ENCODE data around the gene FBXL15. TPM values are rescaled to one million over a fixed set of nuclear protein-coding genes. Genes with fewer than 3 reads are reported as not detected.

FBXL15 gene
- total RNA-seq, 1 donor from 2014 or later: 8.7 TPM

GRCh38 chr10:102455893-102456471, 35.3 kb downstream of the FBXL15 start:
- no peak for DNase-seq (ENCODE audit: low spot score)

GRCh38 chr10:102457591-102458150, 37.0 kb downstream of the FBXL15 start:
- no peak for DNase-seq (ENCODE audit: low spot score)

GRCh38 chr10:102458656-102459055, 38.0 kb downstream of the FBXL15 start:
- DNase-seq (ENCODE audit: low spot score): no peak

- DNase-seq (ENCODE audit: low spot score): no peak
Measured at GRCh38 chr10:102460836-102461186, 40.2 kb downstream of the FBXL15 start.

GRCh38 chr10:102461187-102462054, 40.8 kb downstream of the FBXL15 start:
- peak; percentile 91 for DNase-seq (ENCODE audit: low spot score)

GRCh38 chr10:102462512-102463054, 41.9 kb downstream of the FBXL15 start:
- no peak for DNase-seq (ENCODE audit: low spot score)

GRCh38 chr10:102463983-102464382, 43.3 kb downstream of the FBXL15 start:
- DNase-seq (ENCODE audit: low spot score): no peak

- DNase-seq (ENCODE audit: low spot score): no peak
Measured at GRCh38 chr10:102465466-102465865, 44.8 kb downstream of the FBXL15 start.

GRCh38 chr10:102467318-102467717, 46.7 kb downstream of the FBXL15 start:
- DNase-seq (ENCODE audit: low spot score): no peak

- no peak for DNase-seq (ENCODE audit: low spot score)
Measured at GRCh38 chr10:102467971-102468438, 47.4 kb downstream of the FBXL15 start.

- no peak for DNase-seq (ENCODE audit: low spot score)
Measured at GRCh38 chr10:102468683-102469082, 48.0 kb downstream of the FBXL15 start.

GRCh38 chr10:102470579-102471546, 50.2 kb downstream of the FBXL15 start:
- DNase-seq (ENCODE audit: low spot score): no peak

Other genes with a start within 250 kb of the FBXL15 start
- 0.47 TPM for gene ELOVL3, start 194.5 kb upstream of the FBXL15 start, total RNA-seq
- gene PITX3, start 179.3 kb upstream of the FBXL15 start, total RNA-seq: not detected
- gene GBF1, start 175.3 kb upstream of the FBXL15 start, total RNA-seq: 64.4 TPM
- 33.0 TPM for gene NFKB2, start 25.1 kb upstream of the FBXL15 start, total RNA-seq
- gene PSD, start 2.1 kb upstream of the FBXL15 start, total RNA-seq: 5.1 TPM
- gene CUEDC2, start 11.7 kb downstream of the FBXL15 start, total RNA-seq: 51.9 TPM
- 1.5 TPM for gene C10orf95, start 30.7 kb downstream of the FBXL15 start, total RNA-seq
- 87.1 TPM for gene ACTR1A, start 81.9 kb downstream of the FBXL15 start, total RNA-seq
- 25.5 TPM for gene SUFU, start 83.1 kb downstream of the FBXL15 start, total RNA-seq
- 137 TPM for gene TRIM8, start 223.6 kb downstream of the FBXL15 start, total RNA-seq